Inflammatory macrophage treated with lipopolysaccharide for 1 hour (primary cell): ENCODE measurements around the gene PIF1.

ENCODE experiments used
- DNase-seq, 2 donors: peaks; one replicate each; pipeline ENCODE4 v3.0.0-alpha.2; 2020 to 2022

PIF1 gene

DNA sequence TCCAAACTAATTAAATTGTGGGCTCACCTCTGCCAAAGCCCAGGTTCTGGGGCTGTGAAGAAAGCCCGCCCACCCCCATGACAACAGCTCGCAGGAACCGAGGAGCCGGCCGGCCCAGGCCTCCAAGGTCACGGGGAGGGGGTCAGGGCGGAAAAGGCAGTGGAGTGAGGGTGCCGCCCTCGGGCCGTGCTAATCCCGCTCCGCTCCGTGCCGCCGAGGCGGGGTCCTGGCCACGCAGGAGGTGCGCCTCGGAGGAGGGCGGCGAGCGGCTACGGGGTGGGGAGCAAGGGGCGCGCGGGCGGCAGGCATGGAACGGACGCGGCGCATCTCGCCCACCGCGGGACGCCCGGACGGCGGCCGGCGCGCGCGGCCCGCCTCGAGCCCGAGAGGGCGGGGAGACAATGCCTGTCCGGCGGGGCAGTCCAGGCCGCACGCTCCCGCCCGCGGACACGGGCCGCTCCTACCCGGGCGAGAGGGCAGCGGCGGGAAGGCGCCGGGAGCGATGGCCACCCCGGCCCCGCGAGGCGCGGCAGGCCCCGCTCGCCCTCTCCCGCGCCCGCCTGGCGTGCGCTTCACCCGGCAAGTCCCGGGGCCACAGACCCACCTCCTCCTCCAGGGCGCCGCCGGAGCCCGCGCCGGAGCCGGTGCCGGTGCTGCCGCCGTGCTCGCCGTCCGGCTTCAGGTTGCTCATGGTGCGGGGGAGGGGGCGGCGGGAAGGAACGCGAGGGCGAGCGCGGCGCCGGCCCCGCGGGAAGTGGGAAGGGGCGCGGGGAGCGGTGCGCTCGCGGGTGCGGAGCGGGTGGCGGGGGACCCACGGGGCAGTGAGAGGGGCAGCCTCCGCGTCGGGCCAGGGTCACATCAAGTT, 50.6 kb downstream of the PIF1 start:
- DNase-seq: no peak

DNA sequence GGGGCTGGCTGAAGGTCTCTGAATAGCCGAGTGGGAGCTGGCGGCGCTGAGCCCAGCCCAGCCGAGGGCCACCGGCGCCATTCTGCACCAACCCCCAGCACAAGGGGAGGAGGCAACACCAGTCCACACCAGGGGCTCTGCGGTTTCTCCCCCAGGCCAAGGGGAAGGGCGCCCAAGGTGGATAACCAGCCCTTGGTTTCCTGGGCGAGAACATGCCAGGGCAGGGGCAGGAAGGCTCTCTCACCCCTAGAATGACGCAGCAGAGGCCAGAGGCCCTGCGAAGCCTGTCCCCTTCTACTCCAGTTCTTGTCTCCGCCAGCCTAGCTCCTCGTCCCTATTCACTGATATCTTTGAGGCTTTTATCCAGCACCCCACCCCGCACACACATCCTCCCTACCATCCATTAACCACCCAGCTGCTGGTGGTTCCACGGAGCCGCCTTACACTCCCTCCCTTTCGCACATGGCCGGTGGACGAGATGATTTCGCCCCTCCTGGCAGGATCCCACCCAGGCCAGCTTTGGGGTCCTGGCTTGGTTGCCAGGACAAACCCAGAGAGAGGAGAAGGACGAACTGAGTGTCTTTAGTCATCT, 51.3 kb downstream of the PIF1 start:
- no peak for DNase-seq

DNA sequence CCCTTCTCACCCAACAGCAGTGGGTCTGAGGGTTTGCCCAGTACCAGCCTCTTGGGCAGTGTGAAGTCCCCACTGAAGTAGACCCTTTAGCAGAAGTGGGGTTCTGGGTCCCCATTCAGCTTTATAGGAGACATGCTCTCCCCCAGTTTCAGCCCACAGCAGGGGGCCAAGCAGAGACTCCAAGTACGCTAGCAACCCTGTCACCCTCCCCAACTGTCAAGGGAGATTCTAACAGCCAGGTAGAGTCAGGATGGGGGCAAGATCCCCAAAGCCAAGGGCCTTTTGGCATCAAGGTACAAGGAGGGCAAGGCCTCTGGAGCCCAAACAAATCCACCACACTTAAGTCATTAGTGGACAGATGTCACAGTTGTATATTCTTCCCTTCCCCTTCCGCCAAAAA, 51.8 kb downstream of the PIF1 start:
- DNase-seq: no peak

DNA sequence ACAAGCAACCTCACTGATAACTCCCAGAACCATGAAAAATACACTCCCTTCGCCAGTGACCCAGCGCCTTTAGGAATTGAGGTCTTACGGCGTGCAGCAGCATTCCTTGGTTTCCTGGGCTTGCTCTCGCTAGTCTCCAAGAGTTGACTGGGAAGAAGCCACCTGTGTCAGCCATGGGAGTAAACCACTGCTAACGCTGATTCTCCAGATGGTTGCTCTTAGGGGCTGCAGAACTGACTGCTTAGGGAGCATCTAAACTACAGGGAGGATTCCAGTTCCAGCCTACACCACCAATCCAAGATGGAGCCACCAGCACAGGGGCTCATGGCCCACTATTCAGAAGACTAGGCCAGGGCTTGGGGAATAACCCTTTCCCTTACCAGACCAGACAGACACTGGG, 52.5 kb downstream of the PIF1 start:
- DNase-seq: no peak

DNA sequence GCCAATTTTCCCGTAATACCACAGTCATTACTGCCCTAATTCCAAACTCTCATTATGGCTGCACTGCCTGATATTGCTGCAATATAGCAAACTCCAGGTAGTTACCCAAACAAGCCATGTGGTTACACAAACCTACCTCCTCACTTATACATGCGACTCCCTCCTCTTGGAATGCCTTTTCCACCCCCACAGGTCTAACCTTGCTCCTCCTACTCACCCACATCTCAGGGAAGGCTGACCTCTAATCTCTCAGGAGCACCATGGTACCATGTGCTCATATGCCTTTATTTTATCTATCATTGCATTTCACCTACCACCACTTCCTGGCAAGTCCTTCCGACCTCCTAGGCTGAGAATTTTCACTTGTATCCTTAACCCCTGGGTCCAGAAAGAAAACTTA, 53.0 kb downstream of the PIF1 start:
- DNase-seq: no peak

DNA sequence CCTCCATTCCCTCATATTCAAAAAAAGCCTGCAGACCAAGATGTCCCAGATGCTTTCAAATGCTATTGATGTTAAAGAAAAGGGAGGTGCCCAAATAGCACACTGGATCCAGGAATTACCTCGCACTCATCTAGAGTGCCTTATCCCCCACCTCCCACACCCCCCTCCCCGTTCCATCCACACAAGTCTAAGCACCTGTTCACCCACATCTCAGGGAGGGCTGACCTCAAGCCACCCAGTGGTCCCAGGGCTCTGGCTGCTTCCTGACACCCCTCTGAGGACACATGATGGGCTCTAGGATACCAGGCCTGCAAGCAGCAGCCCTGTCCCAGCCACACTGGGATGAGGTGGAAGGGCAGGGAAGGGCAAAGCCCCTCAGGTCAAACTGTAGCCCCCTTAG, 54.8 kb downstream of the PIF1 start:
- no peak for DNase-seq

DNA sequence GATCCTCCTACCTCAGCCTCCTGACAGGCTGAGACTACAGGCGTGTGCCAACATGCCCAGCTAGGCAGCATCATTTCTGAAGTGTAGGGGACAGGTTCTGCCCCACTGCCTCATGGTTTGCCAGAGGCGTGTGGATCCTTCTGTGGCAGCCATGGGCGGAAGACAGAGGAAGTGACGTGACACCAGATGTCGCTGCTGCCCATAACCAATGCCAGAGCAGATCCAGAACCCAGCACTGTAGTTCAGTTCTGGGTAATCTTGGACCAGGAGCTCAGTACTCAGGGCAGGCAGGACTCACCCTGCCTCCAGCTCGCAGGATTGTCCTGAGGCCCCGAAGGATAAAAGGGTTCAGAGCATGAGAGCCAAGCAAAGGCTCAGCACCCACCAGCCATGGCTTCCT, 58.2 kb downstream of the PIF1 start:
- DNase-seq: peak in 1 of 2 donors; percentile 3

DNA sequence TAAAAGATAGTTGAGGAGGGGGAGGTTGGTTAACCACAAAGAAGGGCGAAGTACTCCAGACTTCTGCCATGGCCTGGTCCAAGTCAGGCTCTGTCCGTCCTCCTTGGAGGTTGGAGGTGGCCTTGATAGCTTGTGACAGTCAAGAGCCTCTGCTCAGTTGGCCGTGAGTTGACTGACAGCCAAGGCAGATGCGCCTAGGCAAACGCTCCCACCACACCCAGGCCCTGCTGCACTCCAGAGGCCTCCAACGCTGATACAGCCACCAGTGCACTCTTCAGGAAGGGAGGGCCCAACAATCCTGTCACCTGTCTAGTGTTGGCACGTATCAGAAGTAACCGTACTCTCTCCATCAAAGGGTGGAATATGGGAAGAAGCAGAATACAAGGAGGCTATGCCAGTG, 59.4 kb downstream of the PIF1 start:
- DNase-seq: no peak
